GM18507 (cell line): ENCODE results near the gene FLOT1.
A peak's percentile ranks its signal among the peaks of the same experiment; 100 is the strongest.

Experiments
- DNase-seq: peaks from one replicate; pipeline ENCODE4 v3.0.0; 2011; ENCODE audit warnings: low read depth; ENCODE audit not compliant: insufficient read length; ENCODE audit errors: extremely low spot score
- FAIRE-seq: peaks from 2 replicates; lab custom pipeline; 2011; peaks lifted over from hg19 to GRCh38; lab: Jason Lieb, UNC

Gene FLOT1

GRCh38 chr6:30686009-30686907, 56.2 kb downstream of the FLOT1 start, which contains the start of gene PPP1R18:
TSS of gene PPP1R18 (minus strand) at chr6:30686645. CDS start at chr6:30686018, 627 bp downstream.
- no peak for DNase-seq
- peak; percentile 55 for FAIRE-seq

DNA sequence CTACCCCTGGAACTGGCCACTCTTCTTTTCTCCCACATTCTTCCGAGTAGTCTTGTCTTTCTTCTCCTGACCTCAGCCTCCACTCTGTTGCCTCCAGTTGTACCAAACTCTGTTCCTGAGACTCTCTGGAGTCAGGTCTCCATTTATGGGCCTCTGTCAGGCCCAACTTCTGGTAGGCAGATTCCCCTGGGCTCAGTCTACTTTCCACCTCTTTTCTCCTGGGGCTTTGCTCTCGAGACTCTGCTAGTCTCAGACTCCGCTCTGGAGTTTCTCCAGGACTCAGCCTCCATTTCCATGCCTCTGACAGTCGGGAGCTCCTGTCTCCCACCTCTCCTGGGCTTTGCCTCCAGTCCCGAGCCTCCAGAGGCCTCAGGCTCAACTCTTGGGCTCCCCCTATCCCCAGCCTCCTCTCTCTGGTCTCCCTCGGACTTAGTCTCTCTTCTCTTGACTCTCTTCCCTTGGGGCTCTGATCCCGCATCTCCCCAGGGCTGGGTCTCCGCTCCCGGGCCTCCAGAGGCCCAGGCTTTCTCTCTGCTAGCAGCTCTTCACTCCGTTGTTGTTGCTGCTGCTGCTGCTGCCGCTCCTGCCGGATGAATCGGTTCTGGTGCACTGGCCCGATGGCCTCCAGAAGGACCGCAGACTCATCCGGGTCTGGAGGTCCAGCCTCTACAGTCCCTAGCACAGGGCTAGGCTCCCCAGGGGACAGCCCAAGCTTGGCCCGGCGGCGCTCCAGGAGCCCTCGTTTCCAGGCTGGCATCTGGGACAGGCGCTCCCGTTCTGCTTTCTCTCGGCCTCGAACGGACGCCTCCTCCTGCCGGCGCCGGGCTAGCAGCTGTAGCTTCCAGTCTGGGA, 57.1 kb downstream of the FLOT1 start:
- DNase-seq = no peak
- no peak for FAIRE-seq

DNA sequence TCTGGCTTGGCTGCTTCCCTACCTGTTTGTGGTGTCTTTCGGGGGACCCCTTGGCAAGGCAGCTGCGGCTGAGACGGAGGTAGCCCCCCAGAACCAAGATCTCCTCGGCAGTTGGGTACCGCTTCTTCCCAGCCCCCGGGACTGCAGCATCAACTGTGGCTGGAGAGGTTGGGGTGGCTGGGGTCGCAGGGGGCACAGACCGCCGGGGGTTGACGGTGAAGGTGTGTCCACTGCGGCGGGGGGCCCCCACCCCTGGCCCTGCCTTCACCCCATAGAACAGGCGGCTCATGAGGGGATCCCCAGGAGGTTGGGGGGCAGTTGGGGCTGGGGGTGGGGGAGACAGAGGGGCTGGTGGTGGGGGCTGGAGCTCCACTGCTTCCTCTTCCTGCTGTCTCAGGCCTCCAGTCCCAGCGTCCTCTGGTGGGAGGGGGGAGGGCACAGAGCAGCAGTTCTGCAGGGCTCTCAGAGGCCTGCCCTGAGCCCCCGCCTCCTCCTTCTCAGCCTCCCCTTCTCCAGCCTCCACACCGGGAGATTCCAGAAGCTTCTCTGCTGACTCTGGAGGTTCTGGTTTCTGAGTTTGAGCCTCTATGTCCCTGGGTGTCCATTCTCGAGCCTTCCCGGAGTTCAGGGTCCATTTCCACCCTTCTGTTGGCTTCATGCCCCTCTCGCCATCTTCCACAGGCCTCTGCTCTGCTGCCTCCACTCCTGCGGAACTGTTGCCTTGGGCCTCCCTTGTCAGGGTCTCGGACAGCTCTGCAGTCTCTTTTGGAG, 57.9 kb downstream of the FLOT1 start:
- FAIRE-seq (no peak), DNase-seq (no peak)

- FAIRE-seq (no peak), DNase-seq (no peak)
Observed at GRCh38 chr6:30683980-30684338, 58.5 kb downstream of the FLOT1 start.

GRCh38 chr6:30683183-30683979, 59.1 kb downstream of the FLOT1 start:
- DNase-seq (no peak), FAIRE-seq (no peak)

DNA sequence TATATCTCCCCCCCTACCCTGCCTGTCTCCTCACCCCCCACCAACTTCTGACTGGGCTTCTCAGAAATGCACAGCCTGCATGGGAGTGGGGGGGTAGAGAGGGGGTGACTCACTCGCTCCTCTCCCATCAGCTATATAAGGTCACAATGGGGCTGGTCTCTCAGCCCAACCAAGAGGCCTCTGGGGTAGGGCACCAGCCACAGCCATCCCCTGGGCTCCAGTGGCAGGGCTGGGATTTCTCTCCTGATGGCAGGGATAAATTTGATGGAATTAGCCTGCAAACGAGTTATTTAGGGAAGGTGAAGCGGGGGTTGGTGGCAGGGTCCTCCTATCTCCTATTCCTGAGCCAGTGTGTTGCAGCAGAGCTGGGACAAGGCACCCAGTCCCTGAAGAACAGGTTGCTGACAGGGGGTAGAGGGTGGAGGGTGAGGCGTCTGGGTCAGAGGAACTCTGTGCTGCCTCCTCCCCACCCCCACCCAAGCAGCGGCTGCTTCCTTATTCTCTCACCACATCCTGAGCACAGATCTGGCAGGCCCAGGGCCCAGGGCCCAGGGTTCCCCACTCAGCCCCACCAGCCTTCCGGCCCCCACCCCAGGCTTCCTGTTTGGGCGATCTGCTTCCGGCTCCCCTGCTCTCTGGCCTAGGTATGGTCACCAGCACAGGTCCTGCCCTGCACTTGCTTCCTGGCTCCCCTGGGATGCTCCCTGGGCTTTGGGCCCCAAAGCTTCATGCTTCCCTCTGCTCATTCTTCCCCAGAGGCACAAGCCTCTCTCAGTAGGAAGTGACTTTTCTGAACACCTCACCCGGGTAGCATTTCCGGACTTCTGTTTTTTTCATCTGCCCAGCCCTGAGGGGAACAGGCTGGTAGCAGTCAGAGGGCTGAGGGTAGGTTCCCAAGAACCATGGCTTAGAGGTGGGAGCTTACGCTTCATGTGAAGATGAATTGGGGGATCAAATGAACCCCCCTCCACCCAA, 60.1 kb downstream of the FLOT1 start:
- FAIRE-seq (peak; percentile 92), DNase-seq (no peak)

GRCh38 chr6:30681766-30682142, 60.7 kb downstream of the FLOT1 start:
- FAIRE-seq (no peak), DNase-seq (no peak)

DNA sequence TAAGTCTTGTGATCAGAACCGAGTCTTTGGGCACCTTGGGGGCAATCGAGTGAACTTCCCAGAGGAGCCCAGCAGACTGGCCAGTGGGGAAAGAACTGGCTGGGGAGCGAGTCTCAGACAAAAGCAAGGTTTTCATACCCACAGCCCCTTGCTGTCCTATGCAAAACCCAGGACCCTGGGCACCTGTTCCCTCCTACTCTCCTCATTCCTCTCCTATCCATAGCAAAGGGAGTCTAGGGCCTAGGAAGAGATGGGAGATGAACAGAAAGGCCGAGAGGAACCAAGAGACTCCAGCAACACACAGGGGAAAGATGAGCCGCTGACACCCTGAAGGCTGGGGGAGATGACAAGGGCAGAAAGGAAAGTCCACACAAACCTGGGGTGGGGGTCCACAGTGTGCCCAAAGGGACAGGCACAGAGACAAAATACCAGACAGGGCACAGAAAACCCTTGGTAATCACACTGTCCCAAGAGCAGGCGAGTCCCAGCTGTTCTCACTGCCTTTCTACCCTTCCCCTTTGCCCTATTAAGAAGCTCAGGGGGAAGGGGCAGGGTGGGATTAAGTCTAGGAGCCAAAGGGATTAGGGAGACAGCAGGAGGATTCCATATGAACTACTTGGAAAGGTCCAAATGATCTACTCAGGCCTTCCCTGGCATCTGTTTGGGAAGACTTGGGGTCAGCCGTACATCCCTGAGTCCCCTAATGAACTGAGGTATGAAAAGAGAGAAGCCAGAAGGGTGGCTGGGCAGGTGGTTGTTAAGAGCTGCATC, 62.5 kb downstream of the FLOT1 start:
- DNase-seq (no peak), FAIRE-seq (no peak)

- FAIRE-seq (peak; percentile 78), DNase-seq (peak; percentile 63)
Observed at GRCh38 chr6:30678964-30679726, 63.3 kb downstream of the FLOT1 start.
